Fibroblast of villous mesenchyme (primary cell): Measurements from ENCODE around the gene EEF1A2. TPM values are rescaled to one million over a fixed set of nuclear protein-coding genes. Genes with fewer than 3 reads are reported as not detected.

ENCODE experiments used
- DNase-seq: peaks from one replicate; pipeline ENCODE4 v3.0.0-alpha.2; 2010; ENCODE audit warnings: low read depth
- H3K4me3 ChIP-seq: 2 replicates; pipeline ENCODE4 v1.5.1; 2011; ENCODE audit warnings: low read depth, mild to moderate bottlenecking, low read length
- CTCF ChIP-seq: IDR thresholded peaks from 2 replicates; pipeline ENCODE4 v1.5.1; 2012; ENCODE audit warnings: low read depth, mild to moderate bottlenecking, low read length; ENCODE audit not compliant: insufficient read depth
- total RNA-seq: library from RNA; depleted of rRNA; stranded (reverse); fragments of >200 nt; gene quantifications from 2 replicates; pipeline ENCODE4 v1.2.3, GENCODE V29; 2012

The EEF1A2 gene
- total RNA-seq, 1 donor: 0.43 TPM

GRCh38 chr20:63532449-63532971, 33.6 kb upstream of the EEF1A2 start:
- no peak for DNase-seq
- no peak for TF ChIP-seq CTCF
- H3K4me3 ChIP-seq: no peak overlapping the region

- DNase-seq: no peak
- TF ChIP-seq CTCF: no peak
- H3K4me3 ChIP-seq: no peak overlapping the region
Measured at GRCh38 chr20:63531686-63532448, 33.0 kb upstream of the EEF1A2 start.

GRCh38 chr20:63530788-63531160, 31.9 kb upstream of the EEF1A2 start:
- no peak overlapping the region for H3K4me3 ChIP-seq
- no peak for TF ChIP-seq CTCF
- DNase-seq: no peak

GRCh38 chr20:63529861-63530787, 31.2 kb upstream of the EEF1A2 start:
- no peak overlapping the region for H3K4me3 ChIP-seq
- no peak for TF ChIP-seq CTCF
- DNase-seq: no peak

GRCh38 chr20:63529180-63529860, 30.4 kb upstream of the EEF1A2 start:
- no peak for DNase-seq
- H3K4me3 ChIP-seq: no peak overlapping the region
- no peak for TF ChIP-seq CTCF

GRCh38 chr20:63527184-63527583, 28.3 kb upstream of the EEF1A2 start:
- H3K4me3 ChIP-seq: no peak overlapping the region
- TF ChIP-seq CTCF: no peak
- no peak for DNase-seq
